Esophagus squamous epithelium (tissue), 4 donors: Measurements from ENCODE around the gene EPN3.

Experiments
- CTCF ChIP-seq, 6 experiments: fragments of 450-650 bp in 4 of 6; fragments of 200-600 bp in 2 of 6; sonication (generic) in 2 of 6; IDR thresholded peaks; one replicate each; pipeline ENCODE4 v1.5.1; 2016 to 2019; ENCODE audit warnings: antibody characterized with exemption in 6 of 6, mild to moderate bottlenecking in 4 of 6, moderate library complexity in 4 of 6
- POLR2A ChIP-seq, 4 donors: fragments of 450-650 bp; IDR thresholded peaks; one replicate each; pipeline ENCODE4 v1.6.1; 2017; ENCODE audit warnings: antibody characterized with exemption in 4 of 4, mild to moderate bottlenecking in 4 of 4, moderate library complexity in 3 of 4

- TF ChIP-seq CTCF (IDR thresholded peaks at IDR 0.05) (no peak), POLR2A (IDR thresholded peaks at IDR 0.05) (no peak)
Measured at GRCh38 chr17:50586421-50587247, 54.1 kb downstream of the EPN3 start.
